Measurements from ENCODE around the gene NUPR1. TPM values are rescaled to one million over a fixed set of nuclear protein-coding genes. Genes with fewer than 3 reads are reported as not detected.
"Not testable (repeated sequence)": the region's sequence is repeated elsewhere in the genome, so short reads cannot be mapped to it uniquely, and the experiment has no call there.

The NUPR1 gene
- total RNA-seq, 2 experiments from 2014 or later: not detected

DNA sequence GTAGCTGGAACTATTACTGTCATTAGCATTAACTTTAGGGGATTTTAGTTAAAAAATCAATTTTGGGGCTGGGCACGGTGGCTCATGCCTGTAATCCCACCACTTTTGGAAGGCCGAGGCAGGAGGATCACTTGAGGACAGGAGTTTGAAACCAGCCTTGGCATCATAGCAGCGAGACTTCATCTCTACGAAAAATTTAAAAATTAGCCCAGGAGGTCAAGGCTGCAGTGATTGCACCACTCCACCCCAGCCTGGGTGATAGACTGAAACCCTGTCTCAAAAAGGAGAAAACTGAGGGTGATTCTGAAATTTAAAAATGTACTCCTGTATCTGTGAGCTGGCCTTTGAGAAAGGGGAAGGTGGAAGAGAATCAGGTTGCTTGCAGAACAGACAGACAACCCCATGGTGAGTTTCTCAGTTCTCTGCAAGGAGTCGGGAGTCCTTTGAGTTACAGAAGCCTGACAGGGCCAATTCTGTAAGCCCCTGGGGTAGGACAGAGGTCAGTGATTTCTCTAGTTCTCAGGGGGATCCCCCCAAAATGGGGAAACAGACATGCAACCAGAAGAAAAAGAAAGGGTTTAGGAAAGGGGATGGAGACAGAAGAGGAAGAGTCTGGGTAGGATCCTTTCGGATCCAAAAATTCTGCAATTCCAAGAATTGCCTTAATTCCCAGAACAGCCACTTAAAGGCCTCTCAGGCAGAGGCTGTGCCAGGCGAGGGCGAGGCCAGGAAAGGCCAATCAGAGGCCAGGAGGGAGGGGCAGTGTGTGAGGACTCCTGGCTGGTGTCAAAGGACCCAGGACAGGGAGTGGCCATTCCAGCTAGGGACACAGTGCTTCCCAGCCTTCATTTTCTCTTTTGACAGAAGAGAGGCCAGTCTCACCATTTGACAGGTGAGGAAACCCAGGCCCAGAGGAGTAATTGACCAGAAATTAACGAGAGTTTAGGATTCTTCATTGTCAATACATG, 6.7 kb downstream of the NUPR1 start:
- CTCF ChIA-PET: interaction anchor here (0.6 kb wide), 1 partner anchor 253 kb away, joined by 3 read pairs; no protein-coding TSS in a partner anchor
- H3K4me1 Mint-ChIP-seq: peaks cover 17% of the 10 kb centered on the region
- no peaks in the 10 kb centered on the region for H3K36me3 Mint-ChIP-seq (ENCODE audit: low read depth)
- no peak overlapping the region for H3K27ac Mint-ChIP-seq
- DNase-seq: no peak
- POLR2A ChIA-PET: interaction anchor here (1.2 kb wide), 1 partner anchor 38 kb away, joined by 3 read pairs; the partner anchor contains the start of gene APOBR
- no peak overlapping the region for H3K4me3 Mint-ChIP-seq
- H3K9me3 Mint-ChIP-seq: no peaks in the 10 kb centered on the region
- no peaks in the 10 kb centered on the region for H3K27me3 Mint-ChIP-seq

DNA sequence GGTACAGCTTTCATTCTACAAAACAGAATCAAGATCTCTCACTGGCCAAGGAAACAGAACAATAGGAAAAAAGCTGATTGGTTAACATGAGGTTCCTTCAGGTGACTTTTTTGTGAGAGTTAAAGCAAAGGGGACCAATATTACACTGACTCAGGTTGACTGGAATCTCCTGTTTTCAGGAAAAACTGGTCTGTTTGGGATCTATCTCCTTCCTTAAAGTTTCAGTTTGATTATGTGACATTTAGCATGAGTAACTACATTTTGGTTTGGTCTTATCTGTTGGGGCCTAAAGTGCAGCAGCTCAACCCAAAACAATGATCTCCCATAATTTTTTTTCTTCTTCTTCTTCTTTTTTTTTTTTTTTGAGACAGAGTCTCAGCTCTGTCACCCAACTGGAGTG, 9.7 kb downstream of the NUPR1 start:
- Mint-ChIP-seq H3K27ac (no peak overlapping the region), H3K4me3 (no peak overlapping the region), H3K4me1 (peaks cover 4% of the 10 kb centered on the region), H3K9me3 (no peaks in the 10 kb centered on the region), H3K27me3 (no peaks in the 10 kb centered on the region), H3K36me3 (ENCODE audit: low read depth) (no peaks in the 10 kb centered on the region)
- no peak for DNase-seq
- ChIA-PET POLR2A (no interaction called here), CTCF (no interaction called here)

DNA sequence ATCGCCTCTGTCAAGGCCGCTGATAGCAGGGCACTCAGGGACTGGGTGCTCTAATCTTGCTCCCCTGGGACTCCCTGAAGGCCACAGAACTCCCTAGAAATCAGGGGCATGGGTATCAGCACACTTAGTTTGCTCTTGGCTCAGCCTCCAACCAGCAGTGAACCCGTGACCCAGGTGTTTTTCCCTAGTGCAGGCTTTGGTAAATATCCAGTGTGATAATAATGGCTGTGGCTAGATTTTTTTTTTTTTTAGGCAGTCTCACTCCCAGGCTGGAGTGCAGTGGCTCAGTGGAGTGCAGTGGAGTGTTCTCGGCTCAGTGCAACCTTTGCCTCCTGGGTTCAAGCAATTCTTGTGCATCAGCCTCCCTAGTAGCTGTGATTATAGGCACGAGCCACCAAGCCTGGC, 10.3 kb downstream of the NUPR1 start:
- H3K9me3 Mint-ChIP-seq: no peaks in the 10 kb centered on the region
- no peak for DNase-seq
- no peaks in the 10 kb centered on the region for H3K27me3 Mint-ChIP-seq
- POLR2A ChIA-PET: no interaction called here
- peaks cover 4% of the 10 kb centered on the region for H3K4me1 Mint-ChIP-seq
- CTCF ChIA-PET: no interaction called here
- H3K36me3 Mint-ChIP-seq (ENCODE audit: low read depth): no peaks in the 10 kb centered on the region
- no peak overlapping the region for H3K27ac Mint-ChIP-seq
- no peak overlapping the region for H3K4me3 Mint-ChIP-seq

DNA sequence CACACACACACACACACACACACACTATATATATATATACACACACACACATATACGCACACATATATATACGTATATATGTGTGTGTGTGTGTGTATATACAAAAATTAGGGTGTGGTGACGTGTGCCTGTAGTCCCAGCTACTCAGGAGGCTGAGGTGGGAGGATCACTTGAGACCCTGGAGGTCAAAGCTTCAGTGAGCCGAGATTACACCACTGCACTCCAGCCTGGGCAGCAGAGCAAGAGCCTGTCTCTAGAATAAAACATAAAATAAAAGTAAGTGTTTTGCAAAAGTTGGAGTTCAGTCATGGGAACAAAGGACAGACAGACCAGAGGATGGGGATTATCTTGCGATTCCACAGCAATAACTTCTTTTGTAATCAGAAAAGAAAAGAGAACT, 10.8 kb downstream of the NUPR1 start:
- no peak for DNase-seq
- ChIA-PET POLR2A (no interaction called here), CTCF (no interaction called here)
- no peak overlapping the region for H3K4me3 Mint-ChIP-seq
- H3K9me3 Mint-ChIP-seq: no peaks in the 10 kb centered on the region
- H3K36me3 Mint-ChIP-seq (ENCODE audit: low read depth): no peaks in the 10 kb centered on the region
- H3K4me1 Mint-ChIP-seq: peaks cover 3% of the 10 kb centered on the region
- no peak overlapping the region for H3K27ac Mint-ChIP-seq
- no peaks in the 10 kb centered on the region for H3K27me3 Mint-ChIP-seq

DNA sequence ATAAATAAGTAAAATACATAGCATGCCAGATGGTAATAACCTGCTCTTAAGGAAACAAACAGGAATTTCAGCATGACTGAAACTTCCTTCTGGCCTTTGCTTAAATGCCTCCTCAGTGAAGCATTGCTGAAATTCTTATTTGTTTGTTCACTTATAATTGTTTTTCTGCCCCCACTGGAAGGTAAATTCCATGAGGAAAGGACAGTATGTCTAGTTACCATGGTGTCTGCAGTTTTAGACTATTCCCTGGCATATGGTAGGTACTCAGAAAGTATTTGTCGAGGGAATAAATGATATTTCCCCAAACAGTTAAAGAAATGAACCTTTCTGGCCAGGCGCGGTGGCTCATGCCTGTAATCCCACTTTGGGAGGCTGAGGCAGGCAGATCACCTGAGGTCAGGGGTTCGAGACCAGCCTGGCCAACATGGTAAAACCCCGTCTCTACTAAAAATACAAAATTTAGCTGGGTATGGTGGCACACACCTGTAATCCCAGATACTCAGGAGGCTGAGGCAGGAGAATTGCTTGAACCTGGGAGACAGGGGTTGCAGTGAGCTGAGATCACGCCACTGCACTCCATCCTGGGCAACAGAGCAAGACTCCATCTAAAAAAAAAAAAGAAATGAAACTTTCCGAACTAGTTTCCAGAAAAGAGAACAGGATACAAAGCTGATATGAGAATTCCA, 11.5 kb downstream of the NUPR1 start:
- H3K36me3 Mint-ChIP-seq (ENCODE audit: low read depth); H3K9me3 Mint-ChIP-seq; DNase-seq; POLR2A ChIA-PET; H3K27me3 Mint-ChIP-seq; H3K27ac Mint-ChIP-seq; H3K4me1 Mint-ChIP-seq; H3K4me3 Mint-ChIP-seq; CTCF ChIA-PET: not testable (repeated sequence)

DNA sequence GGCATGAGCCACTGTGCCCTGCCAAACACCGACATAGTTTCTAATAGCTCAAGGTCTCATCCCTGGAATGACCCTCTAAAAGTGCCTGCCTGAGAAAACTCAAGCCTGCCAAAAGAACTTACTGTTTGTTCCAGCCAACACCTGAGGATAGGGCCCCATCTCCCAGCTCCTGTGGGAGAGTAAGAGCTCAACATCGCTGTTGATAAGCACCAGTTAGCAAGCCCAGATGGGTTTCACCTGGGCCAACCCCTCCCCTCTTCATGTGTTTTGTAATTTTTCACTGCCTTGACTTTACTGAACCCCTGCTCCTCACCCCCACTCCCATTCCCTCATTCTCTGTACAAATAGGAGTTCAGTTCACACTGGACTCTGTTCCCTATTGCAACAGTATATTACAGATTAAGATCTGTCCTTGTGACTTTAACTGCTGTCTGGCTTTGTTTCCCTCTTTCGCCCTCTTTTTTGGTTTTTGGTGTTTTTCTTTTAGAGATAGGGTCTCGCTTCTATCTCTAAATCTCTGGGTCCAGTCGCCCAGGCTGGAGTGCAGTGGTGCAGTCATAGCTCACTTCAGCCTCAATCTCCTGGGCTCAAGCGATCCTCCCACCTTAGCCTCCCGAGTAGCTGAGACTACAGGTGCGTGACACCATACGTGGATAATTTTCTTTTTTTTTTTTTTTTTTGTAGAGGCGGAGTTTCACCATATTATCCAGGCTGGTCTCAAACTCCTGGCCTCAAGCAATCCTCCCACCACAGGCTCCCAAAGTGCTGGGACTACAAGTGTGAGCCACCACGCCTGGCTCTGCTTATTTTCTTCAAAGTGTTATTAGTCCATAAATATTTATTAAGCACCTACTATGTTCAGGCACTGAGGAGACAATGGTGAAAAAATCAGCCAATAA, 12.3 kb downstream of the NUPR1 start:
- Mint-ChIP-seq H3K27ac (no peak overlapping the region), H3K36me3 (ENCODE audit: low read depth) (no peaks in the 10 kb centered on the region), H3K4me1 (peaks cover 3% of the 10 kb centered on the region), H3K27me3 (no peaks in the 10 kb centered on the region), H3K4me3 (no peak overlapping the region), H3K9me3 (no peaks in the 10 kb centered on the region)
- POLR2A ChIA-PET: no interaction called here
- DNase-seq: no peak
- CTCF ChIA-PET: interaction anchor here (1.8 kb wide), 1 partner anchor 8 kb away, joined by 4 read pairs; no protein-coding TSS in a partner anchor

DNA sequence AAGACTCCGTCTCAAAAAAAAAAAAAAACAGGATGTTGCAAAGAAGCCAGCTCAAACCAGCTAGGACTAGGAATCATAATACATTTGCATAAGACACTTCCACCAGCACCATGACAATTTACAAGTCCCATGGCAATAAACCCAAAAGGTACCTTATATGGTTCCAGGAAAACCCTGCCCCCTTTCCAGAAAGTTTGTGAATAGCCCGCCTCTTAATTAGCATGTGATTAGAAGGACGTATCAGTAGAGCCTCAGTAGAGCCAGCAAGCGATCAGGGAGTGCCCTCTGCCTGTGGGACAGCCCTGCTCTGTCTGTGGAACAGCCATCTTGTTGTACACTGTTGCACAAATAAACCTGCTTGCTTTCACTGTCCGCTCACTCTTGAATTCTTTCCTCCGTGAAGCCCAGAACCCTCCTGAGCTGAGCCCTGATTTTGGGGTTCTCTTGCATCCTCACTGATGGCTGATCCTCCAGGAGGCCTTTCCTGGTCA, 14.0 kb downstream of the NUPR1 start:
- CTCF ChIA-PET: interaction anchor here (1.8 kb wide), 1 partner anchor 10 kb away, joined by 4 read pairs; no protein-coding TSS in a partner anchor
- Mint-ChIP-seq H3K9me3 (no peaks in the 10 kb centered on the region), H3K4me1 (peaks cover 4% of the 10 kb centered on the region), H3K4me3 (no peak overlapping the region), H3K27me3 (no peaks in the 10 kb centered on the region), H3K27ac (no peak overlapping the region), H3K36me3 (ENCODE audit: low read depth) (no peaks in the 10 kb centered on the region)
- POLR2A ChIA-PET: no interaction called here
- no peak for DNase-seq

DNA sequence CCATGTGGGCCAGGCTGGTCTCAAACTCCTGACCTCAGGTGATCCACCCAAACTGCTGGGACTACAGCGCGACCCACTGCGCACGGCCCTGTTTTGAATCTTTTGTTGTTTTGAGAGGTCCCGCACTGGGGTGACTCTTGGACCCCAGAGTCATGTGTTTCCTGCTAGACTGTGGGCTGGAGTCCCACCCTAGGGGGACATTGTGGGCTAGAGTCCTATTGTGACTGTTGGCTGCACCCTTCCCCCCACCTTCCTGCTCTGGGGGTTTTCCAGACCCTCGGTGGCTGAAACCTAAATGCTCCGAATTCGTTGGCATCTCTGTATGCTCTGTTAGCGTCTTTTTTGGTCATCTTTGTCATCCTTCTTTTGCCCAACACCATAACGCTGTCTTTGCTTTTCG, 16.0 kb downstream of the NUPR1 start:
- POLR2A ChIA-PET: no interaction called here
- no peaks in the 10 kb centered on the region for H3K27me3 Mint-ChIP-seq
- CTCF ChIA-PET: no interaction called here
- H3K27ac Mint-ChIP-seq: no peak overlapping the region
- no peaks in the 10 kb centered on the region for H3K9me3 Mint-ChIP-seq
- H3K36me3 Mint-ChIP-seq (ENCODE audit: low read depth): no peaks in the 10 kb centered on the region
- H3K4me3 Mint-ChIP-seq: no peak overlapping the region
- DNase-seq: no peak
- H3K4me1 Mint-ChIP-seq: peaks cover 4% of the 10 kb centered on the region

DNA sequence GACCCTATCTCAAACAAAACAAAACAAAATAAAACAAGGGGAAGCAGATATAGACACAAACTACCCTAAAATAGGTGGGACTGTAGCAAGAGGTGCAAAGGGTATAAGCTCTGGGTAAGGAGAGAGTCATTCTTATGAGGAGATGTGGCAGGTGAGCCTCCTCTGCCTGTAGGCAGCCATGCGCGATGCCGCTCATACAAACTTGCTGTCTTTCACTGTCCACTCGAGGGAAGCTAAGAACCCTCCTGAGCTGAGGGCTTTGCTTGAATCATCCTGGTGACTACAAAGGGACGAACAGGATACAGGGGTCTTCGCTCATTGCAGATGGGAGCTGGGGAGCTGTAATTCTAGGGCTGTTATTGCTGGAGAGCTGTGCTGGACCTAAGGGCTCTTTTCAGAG, 17.3 kb downstream of the NUPR1 start:
- H3K36me3 Mint-ChIP-seq (ENCODE audit: low read depth): no peaks in the 10 kb centered on the region
- ChIA-PET POLR2A (interaction anchor here (0.8 to 1.1 kb wide), 2 partner anchors 22 to 30 kb away, joined by 3 read pairs; partner anchors contain the start of gene CLN3), CTCF (no interaction called here)
- no peaks in the 10 kb centered on the region for H3K27me3 Mint-ChIP-seq
- no peak overlapping the region for H3K27ac Mint-ChIP-seq
- H3K4me1 Mint-ChIP-seq: peaks cover 4% of the 10 kb centered on the region
- H3K4me3 Mint-ChIP-seq: no peak overlapping the region
- no peak for DNase-seq
- H3K9me3 Mint-ChIP-seq: no peaks in the 10 kb centered on the region

DNA sequence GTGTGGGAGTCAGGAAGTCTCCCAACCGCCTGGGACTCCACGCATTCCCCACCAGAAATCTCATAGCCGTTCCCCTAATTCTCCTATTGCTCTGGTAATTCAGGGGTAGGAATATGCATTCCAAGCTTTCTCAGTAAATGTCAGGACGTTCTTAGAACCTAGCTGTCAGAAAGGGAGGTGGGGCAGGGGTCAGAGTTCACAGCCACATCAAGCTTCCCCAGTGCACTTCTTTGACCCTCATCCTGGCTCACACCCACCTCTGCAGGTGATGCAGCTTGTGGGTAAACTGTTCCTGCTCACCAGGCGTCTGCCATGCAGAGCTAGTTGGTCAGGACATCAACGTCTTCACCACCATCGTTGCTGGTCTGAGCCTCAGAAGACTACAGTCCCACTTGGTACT, 18.1 kb downstream of the NUPR1 start:
- Mint-ChIP-seq H3K9me3 (no peaks in the 10 kb centered on the region), H3K27ac (no peak overlapping the region)
- POLR2A ChIA-PET: interaction anchor here (1.1 kb wide), 1 partner anchor 22 kb away, joined by 3 read pairs; no protein-coding TSS in a partner anchor

DNA sequence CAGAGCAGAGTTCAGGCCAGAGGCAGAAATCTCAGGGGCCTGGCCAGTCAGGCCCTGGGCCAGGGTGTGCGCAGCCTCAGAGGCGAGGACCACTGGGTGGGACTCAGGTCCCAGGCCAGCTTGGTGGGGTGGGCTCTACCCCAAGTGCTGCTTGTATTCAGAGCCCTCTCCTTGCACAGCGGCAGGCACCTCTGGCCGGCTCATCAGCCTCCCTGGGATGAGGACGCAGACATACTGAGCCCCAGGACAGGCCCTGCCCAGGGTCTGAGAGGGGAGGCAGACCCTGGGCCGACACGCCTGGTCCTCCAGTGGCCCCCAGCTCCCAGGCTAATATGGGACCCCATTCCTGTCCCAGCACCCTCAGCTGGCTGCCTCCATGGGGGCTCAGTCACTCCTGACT, 24.5 kb downstream of the NUPR1 start:
- no peak for DNase-seq
- Mint-ChIP-seq H3K4me3 (no peak overlapping the region), H3K36me3 (ENCODE audit: low read depth) (no peaks in the 10 kb centered on the region), H3K27me3 (no peaks in the 10 kb centered on the region), H3K9me3 (no peaks in the 10 kb centered on the region), H3K4me1 (no peaks in the 10 kb centered on the region), H3K27ac (no peak overlapping the region)
- ChIA-PET CTCF (no interaction called here), POLR2A (no interaction called here)

More for the DNA sequence above, 18.1 kb downstream of the NUPR1 start:
- no peak for DNase-seq
- Mint-ChIP-seq H3K4me3 (no peak overlapping the region), H3K36me3 (ENCODE audit: low read depth) (no peaks in the 10 kb centered on the region), H3K4me1 (peaks cover 4% of the 10 kb centered on the region), H3K27me3 (no peaks in the 10 kb centered on the region)
- CTCF ChIA-PET: no interaction called here

DNA sequence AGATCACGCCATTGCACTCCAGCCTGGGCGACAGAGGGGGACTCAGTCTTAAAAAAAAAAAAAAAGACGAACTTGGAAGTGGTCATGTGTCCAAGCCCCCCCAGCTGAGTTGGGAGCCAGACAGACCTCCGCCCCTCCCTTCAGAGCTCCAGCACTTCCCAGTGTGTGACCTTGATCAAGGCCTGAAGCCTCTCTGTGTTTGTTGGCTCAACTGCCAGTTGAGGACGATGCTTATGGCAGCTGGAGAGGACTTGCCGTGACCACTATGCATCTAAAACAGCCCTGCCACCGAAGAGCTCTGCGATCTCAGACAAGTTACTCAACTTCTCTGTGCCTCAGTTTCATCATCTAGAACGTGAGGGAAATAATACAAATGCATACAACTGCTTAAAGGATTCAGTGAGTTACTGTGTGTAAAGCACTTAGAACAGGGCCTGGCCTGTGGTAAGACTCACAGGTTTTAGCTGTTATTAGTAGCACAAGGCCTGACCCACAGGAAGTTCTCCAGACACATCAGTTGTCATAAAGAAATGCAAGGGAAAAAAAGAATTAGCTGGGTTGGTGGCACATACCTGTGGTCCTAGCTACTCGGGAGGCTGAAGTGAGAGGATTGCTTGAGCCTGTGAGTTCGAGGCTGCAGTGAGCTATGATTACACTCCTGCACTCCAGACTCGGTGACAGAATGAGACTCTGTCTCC, 25.1 kb downstream of the NUPR1 start:
- no peaks in the 10 kb centered on the region for H3K27me3 Mint-ChIP-seq
- CTCF ChIA-PET: no interaction called here
- H3K4me3 Mint-ChIP-seq: no peak overlapping the region
- H3K9me3 Mint-ChIP-seq: no peaks in the 10 kb centered on the region
- no peak overlapping the region for H3K27ac Mint-ChIP-seq
- H3K36me3 Mint-ChIP-seq (ENCODE audit: low read depth): no peaks in the 10 kb centered on the region
- POLR2A ChIA-PET: no interaction called here
- DNase-seq: no peak
- no peaks in the 10 kb centered on the region for H3K4me1 Mint-ChIP-seq
